Endothelial cell (in vitro differentiated cells): ENCODE results near the gene IFT74. TPM values are rescaled to one million over a fixed set of nuclear protein-coding genes. Genes with fewer than 3 reads are reported as not detected.
A peak's percentile ranks its signal among the peaks of the same experiment; 100 is the strongest.
"Not testable (repeated sequence)": the region's sequence is repeated elsewhere in the genome, so short reads cannot be mapped to it uniquely, and the experiment has no call there.

ENCODE experiments used
- DNase-seq: peaks from one replicate; pipeline ENCODE4 v3.0.0; 2021; ENCODE audit warnings: low spot score
- H3K27ac Mint-ChIP-seq: one replicate; pipeline ENCODE4 v1.8.0; 2021; ENCODE audit warnings: mixed read lengths, inconsistent platforms; ENCODE audit not compliant: unreplicated experiment
- H3K27me3 Mint-ChIP-seq: one replicate; pipeline ENCODE4 v1.8.0; 2021; ENCODE audit warnings: mild to moderate bottlenecking, moderate library complexity, mixed read lengths, inconsistent platforms; ENCODE audit not compliant: unreplicated experiment
- H3K36me3 Mint-ChIP-seq: one replicate; pipeline ENCODE4 v1.8.0; 2021; ENCODE audit warnings: mild to moderate bottlenecking, low read depth, mixed read lengths, inconsistent platforms; ENCODE audit not compliant: unreplicated experiment
- H3K4me1 Mint-ChIP-seq: one replicate; pipeline ENCODE4 v1.8.0; 2021; ENCODE audit warnings: mild to moderate bottlenecking, mixed read lengths, inconsistent platforms; ENCODE audit not compliant: unreplicated experiment
- H3K4me3 Mint-ChIP-seq: one replicate; pipeline ENCODE4 v1.8.0; 2021; ENCODE audit warnings: mild to moderate bottlenecking, mixed read lengths, inconsistent platforms; ENCODE audit not compliant: unreplicated experiment
- H3K9me3 Mint-ChIP-seq: one replicate; pipeline ENCODE4 v1.8.0; 2021; ENCODE audit warnings: mixed read lengths, inconsistent platforms; ENCODE audit not compliant: unreplicated experiment
- CTCF ChIP-seq: fragments of 200-600 bp; sonication (generic); IDR thresholded peaks from one replicate; pipeline ENCODE4 v1.5.0; 2021; ENCODE audit warnings: antibody characterized with exemption; ENCODE audit not compliant: unreplicated experiment
- total RNA-seq: library from RNA; stranded (reverse); fragmentation: NEBNext Ultra II Directional; extraction: Animal tissue kit (Norgen Biotek cat#: 25700); gene quantifications from one replicate; pipeline ENCODE4 v1.2.1, GENCODE V29; 2021; ENCODE audit not compliant: unreplicated experiment

IFT74 gene
- total RNA-seq, 1 donor from 2014 or later, result 6.5 TPM

- H3K36me3 Mint-ChIP-seq, result no peaks in the 10 kb centered on the region
- no peak for DNase-seq
- no peak for TF ChIP-seq CTCF
- H3K4me3 Mint-ChIP-seq, result no peak overlapping the region
- peaks cover 20% of the 10 kb centered on the region for H3K4me1 Mint-ChIP-seq
- H3K27ac Mint-ChIP-seq, result no peak overlapping the region
- no peaks in the 10 kb centered on the region for H3K27me3 Mint-ChIP-seq
- H3K9me3 Mint-ChIP-seq, result no peaks in the 10 kb centered on the region
Observed at GRCh38 chr9:27086818-27087680, 130.8 kb downstream of the IFT74 start.

- H3K36me3 Mint-ChIP-seq, result no peaks in the 10 kb centered on the region
- H3K4me1 Mint-ChIP-seq, result peaks cover 20% of the 10 kb centered on the region
- H3K27ac Mint-ChIP-seq, result no peak overlapping the region
- H3K9me3 Mint-ChIP-seq, result no peaks in the 10 kb centered on the region
- no peaks in the 10 kb centered on the region for H3K27me3 Mint-ChIP-seq
- TF ChIP-seq CTCF, result no peak
- H3K4me3 Mint-ChIP-seq, result no peak overlapping the region
- no peak for DNase-seq
Observed at GRCh38 chr9:27088981-27089380, 132.8 kb downstream of the IFT74 start.

GRCh38 chr9:27089706-27090105 is 133.5 kb downstream of the IFT74 start:
- TF ChIP-seq CTCF, result no peak
- H3K4me1 Mint-ChIP-seq, result peaks cover 25% of the 10 kb centered on the region
- H3K4me3 Mint-ChIP-seq, result no peak overlapping the region
- H3K9me3 Mint-ChIP-seq, result no peaks in the 10 kb centered on the region
- H3K36me3 Mint-ChIP-seq, result no peaks in the 10 kb centered on the region
- H3K27me3 Mint-ChIP-seq, result no peaks in the 10 kb centered on the region
- peak overlapping the region; percentile 81 for H3K27ac Mint-ChIP-seq
- DNase-seq, result no peak

- TF ChIP-seq CTCF, result no peak
- Mint-ChIP-seq H3K27me3 (no peaks in the 10 kb centered on the region), H3K4me1 (peaks cover 25% of the 10 kb centered on the region), H3K27ac (no peak overlapping the region), H3K36me3 (no peaks in the 10 kb centered on the region), H3K4me3 (no peak overlapping the region), H3K9me3 (no peaks in the 10 kb centered on the region)
- DNase-seq, result no peak
Observed at GRCh38 chr9:27090231-27090630, 134.0 kb downstream of the IFT74 start.

GRCh38 chr9:27090711-27091110 is 134.5 kb downstream of the IFT74 start:
- Mint-ChIP-seq H3K27ac (no peak overlapping the region), H3K36me3 (peaks cover under 1% of the 10 kb centered on the region), H3K27me3 (no peaks in the 10 kb centered on the region), H3K4me1 (peaks cover 22% of the 10 kb centered on the region), H3K9me3 (no peaks in the 10 kb centered on the region), H3K4me3 (no peak overlapping the region)
- no peak for TF ChIP-seq CTCF
- no peak for DNase-seq

GRCh38 chr9:27092496-27092895 is 136.3 kb downstream of the IFT74 start:
- H3K27ac Mint-ChIP-seq, H3K9me3 Mint-ChIP-seq, DNase-seq, H3K4me3 Mint-ChIP-seq, H3K27me3 Mint-ChIP-seq: not testable (repeated sequence)
- Mint-ChIP-seq H3K36me3 (peaks cover 12% of the 10 kb centered on the region), H3K4me1 (peaks cover 30% of the 10 kb centered on the region)

- H3K27me3 Mint-ChIP-seq, H3K27ac Mint-ChIP-seq, H3K4me3 Mint-ChIP-seq, DNase-seq, H3K9me3 Mint-ChIP-seq: not testable (repeated sequence)
- Mint-ChIP-seq H3K4me1 (peaks cover 28% of the 10 kb centered on the region), H3K36me3 (peaks cover 12% of the 10 kb centered on the region)
Observed at GRCh38 chr9:27093384-27094067, 137.3 kb downstream of the IFT74 start.
